HepG2 (cell line): Measurements from ENCODE around the gene RUVBL1. TPM values are rescaled to one million over a fixed set of nuclear protein-coding genes. Genes with fewer than 3 reads are reported as not detected.

Experiments used
- BORCS8-MEF2B ChIP-seq: sonication (generic); formaldehyde crosslinking; IDR thresholded peaks from 2 replicates; pipeline ENCODE4 v1.8.0; 2022; ENCODE audit warnings: mild to moderate bottlenecking, missing genetic modification reagents
- ESRRA ChIP-seq: sonication (generic); formaldehyde crosslinking; IDR thresholded peaks from 2 replicates; pipeline ENCODE4 v1.5.1; 2020; ENCODE audit warnings: mild to moderate bottlenecking, low read depth, missing genetic modification reagents
- FOXP4 ChIP-seq: sonication (generic); formaldehyde crosslinking; IDR thresholded peaks from 2 replicates; pipeline ENCODE4 v1.4.0; 2020; ENCODE audit warnings: missing genetic modification reagents
- IKZF5 ChIP-seq: IDR thresholded peaks from 2 replicates; pipeline ENCODE4 v1.6.1; 2018; ENCODE audit warnings: missing genetic modification reagents, mild to moderate bottlenecking, missing compliant biosample characterization
- KDM1A ChIP-seq: IDR thresholded peaks from 2 replicates; pipeline ENCODE4 v1.6.1; 2016; ENCODE audit warnings: missing compliant biosample characterization
- MAF1 ChIP-seq: sonication (generic); formaldehyde crosslinking; IDR thresholded peaks from 2 replicates; pipeline ENCODE4 v1.5.0; 2020; ENCODE audit warnings: missing genetic modification reagents, borderline replicate concordance
- MIER2 ChIP-seq: IDR thresholded peaks from 2 replicates; pipeline ENCODE4 v1.6.1; 2016; ENCODE audit warnings: missing biosample characterization, missing genetic modification reagents
- MYPOP ChIP-seq: sonication (generic); formaldehyde crosslinking; IDR thresholded peaks from 2 replicates; pipeline ENCODE4 v1.8.1; 2023; ENCODE audit warnings: mild to moderate bottlenecking, moderate library complexity, missing genetic modification reagents
- POGK ChIP-seq: sonication (generic); formaldehyde crosslinking; conservative IDR thresholded peaks from 2 replicates; pipeline ENCODE4 v1.8.0; 2022; ENCODE audit warnings: mild to moderate bottlenecking, moderate library complexity, missing genetic modification reagents
- RAD51 ChIP-seq: fragments of 450-650 bp; IDR thresholded peaks from 2 replicates; pipeline ENCODE4 v1.6.1; 2016; ENCODE audit warnings: borderline replicate concordance
- SP140L ChIP-seq: sonication (generic); formaldehyde crosslinking; IDR thresholded peaks from 2 replicates; pipeline ENCODE4 v1.4.0; 2020; ENCODE audit warnings: missing genetic modification reagents, borderline replicate concordance
- ZNF513 ChIP-seq: sonication (generic); formaldehyde crosslinking; conservative IDR thresholded peaks from 2 replicates; pipeline ENCODE4 v1.5.0; 2020; ENCODE audit warnings: missing genetic modification reagents
- ZNF562 ChIP-seq: sonication (generic); formaldehyde crosslinking; IDR thresholded peaks from 2 replicates; pipeline ENCODE4 v1.8.0; 2022; ENCODE audit warnings: missing genetic modification reagents, borderline replicate concordance
- ZNF567 ChIP-seq: sonication (generic); formaldehyde crosslinking; IDR thresholded peaks from 2 replicates; pipeline ENCODE4 v1.8.1; 2023; ENCODE audit warnings: mild to moderate bottlenecking, missing genetic modification reagents, borderline replicate concordance
- ZNF569 ChIP-seq: sonication (generic); formaldehyde crosslinking; IDR thresholded peaks from 2 replicates; pipeline ENCODE4 v1.5.0; 2020; ENCODE audit warnings: mild to moderate bottlenecking, missing genetic modification reagents, moderate library complexity, borderline replicate concordance
- ZNF574 ChIP-seq: sonication (generic); formaldehyde crosslinking; IDR thresholded peaks from 2 replicates; pipeline ENCODE4 v1.4.0; 2020; ENCODE audit warnings: missing genetic modification reagents
- ZNF678 ChIP-seq: sonication (generic); formaldehyde crosslinking; IDR thresholded peaks from 2 replicates; pipeline ENCODE4 v1.4.0; 2020; ENCODE audit warnings: mild to moderate bottlenecking, missing genetic modification reagents
- ZNF841 ChIP-seq: sonication (generic); formaldehyde crosslinking; IDR thresholded peaks from 2 replicates; pipeline ENCODE4 v1.8.1; 2023; ENCODE audit warnings: missing genetic modification reagents, borderline replicate concordance
- polyA plus RNA-seq, 8 experiments: library from polyadenylated mRNA; depleted of rRNA in 3 of 8; stranded (reverse) in 7 of 8; unstranded in 1 of 8; fragments of >200 nt; fragmentation: Illumina TruSeq in 4 of 8; extraction: Trizol in 4 of 8; gene quantifications; 2 replicates each; pipeline versions ENCODE4 v1.2.1 to v1.2.3, GENCODE V29; 2011 to 2016; ENCODE audit warnings: low read depth in 4 of 8, missing spikeins in 1 of 8, mixed read lengths in 1 of 8; ENCODE audit not compliant: insufficient read depth in 1 of 8
- total RNA-seq, 5 experiments: library from RNA; depleted of rRNA; stranded (reverse); fragments of >200 nt; fragmentation: Illumina TruSeq; extraction: Trizol; gene quantifications; 2 replicates each; pipeline ENCODE4 v1.2.3, GENCODE V29; 2016; ENCODE audit warnings: low read depth in 1 of 5

Gene RUVBL1
- total and polyA plus RNA-seq, 2 of the 13 experiments (the other 11 are each of a cell fraction or from before 2014, with no cell fraction given) = 32.7 to 86.3 TPM

GRCh38 chr3:128051837-128052594 lies 71.6 kb downstream of the RUVBL1 start, which contains the start of gene SEC61A1 (continued):
- TF ChIP-seq ZNF569 (no peak), MIER2 (CRISPR knock-in tag) (no peak), BORCS8-MEF2B (peak; percentile 81), ZNF841 (CRISPR knock-in tag) (0 out of 2 replicates have a peak, but pooled peaks have one; percentile 27), RAD51 (no peak), IKZF5 (CRISPR knock-in tag) (peak; percentile 48; the same call in 1 of the 2 replicates), SP140L (CRISPR knock-in tag) (no peak), ZNF574 (CRISPR knock-in tag) (peak; percentile 87), ZNF562 (no peak), MAF1 (CRISPR knock-in tag) (no peak), KDM1A (CRISPR knock-in tag) (0 out of 2 replicates have a peak, but pooled peaks have one; percentile 10), POGK (CRISPR knock-in tag) (peak; percentile 84), ZNF567 (CRISPR knock-in tag) (peak; percentile 74; the same call in 1 of the 2 replicates), ZNF678 (CRISPR knock-in tag) (no peak), ESRRA (no peak), FOXP4 (no peak), MYPOP (CRISPR knock-in tag) (peak; percentile 68; the same call in 1 of the 2 replicates), ZNF513 (CRISPR knock-in tag) (peak; percentile 31; the same call in 1 of the 2 replicates)
